NT2/D1 (cell line): ENCODE results near the gene PLPP7.

ENCODE experiments used
- DNase-seq: peaks from one replicate; pipeline ENCODE4 v3.0.0-alpha.2; 2011; ENCODE audit warnings: low read depth, low spot score
- H3K27me3 ChIP-seq: 2 replicates; pipeline ENCODE4 v1.6.0; 2011; ENCODE audit warnings: mild to moderate bottlenecking; ENCODE audit not compliant: insufficient read length, insufficient read depth
- H3K36me3 ChIP-seq: 2 replicates; pipeline ENCODE4 v1.6.1; 2011; ENCODE audit warnings: mild to moderate bottlenecking, low read length, mixed read lengths; ENCODE audit not compliant: insufficient read depth, insufficient read length
- H3K4me1 ChIP-seq: 2 replicates; pipeline ENCODE4 v1.5.1; 2011; ENCODE audit not compliant: insufficient read depth, insufficient read length
- H3K4me3 ChIP-seq: 2 replicates; pipeline ENCODE4 v1.5.1; 2011; ENCODE audit warnings: low read depth; ENCODE audit not compliant: insufficient read length
- H3K9ac ChIP-seq: 2 replicates; pipeline ENCODE4 v1.6.0; 2011; ENCODE audit warnings: low read depth; ENCODE audit not compliant: insufficient read length
- H3K9me3 ChIP-seq: 2 replicates; pipeline ENCODE4 v1.5.1; 2011; ENCODE audit warnings: mild to moderate bottlenecking, low read length; ENCODE audit not compliant: insufficient read depth
- SUZ12 ChIP-seq: IDR thresholded peaks from 2 replicates; pipeline ENCODE4 v1.6.1; 2011; ENCODE audit not compliant: insufficient read length, insufficient read depth; ENCODE audit errors: extremely low read depth
- YY1 ChIP-seq: IDR thresholded peaks from 2 replicates; pipeline ENCODE4 v1.6.1; 2011; ENCODE audit not compliant: insufficient read length, insufficient read depth
- ZNF274 ChIP-seq: IDR thresholded peaks from 2 replicates; pipeline ENCODE4 v1.6.1; 2011; ENCODE audit warnings: mild to moderate bottlenecking, low read depth, low read length

Gene PLPP7

GRCh38 chr9:131297903-131298302 is 8.4 kb downstream of the PLPP7 start:
- Histone ChIP-seq H3K9me3 (no peaks in the 10 kb centered on the region), H3K4me3 (no peak overlapping the region), H3K4me1 (peaks cover 19% of the 10 kb centered on the region), H3K27me3 (no peaks in the 10 kb centered on the region), H3K36me3 (no peaks in the 10 kb centered on the region), H3K9ac (no peak overlapping the region)
- DNase-seq, result no peak
- no peak for TF ChIP-seq ZNF274
- no peak for TF ChIP-seq SUZ12
- TF ChIP-seq YY1, result no peak

GRCh38 chr9:131298341-131298740 is 8.8 kb downstream of the PLPP7 start:
- Histone ChIP-seq H3K9ac (no peak overlapping the region), H3K36me3 (no peaks in the 10 kb centered on the region), H3K9me3 (no peaks in the 10 kb centered on the region), H3K4me1 (peaks cover 17% of the 10 kb centered on the region), H3K27me3 (no peaks in the 10 kb centered on the region), H3K4me3 (no peak overlapping the region)
- TF ChIP-seq SUZ12 (no peak), YY1 (no peak)
- DNase-seq, result no peak

- Histone ChIP-seq H3K4me3 (no peak overlapping the region), H3K4me1 (peaks cover 19% of the 10 kb centered on the region), H3K9ac (no peak overlapping the region), H3K36me3 (no peaks in the 10 kb centered on the region), H3K9me3 (no peaks in the 10 kb centered on the region), H3K27me3 (no peaks in the 10 kb centered on the region)
- DNase-seq, result no peak
- TF ChIP-seq YY1 (no peak), SUZ12 (no peak), ZNF274 (no peak)
Measured at GRCh38 chr9:131298816-131299215, 9.3 kb downstream of the PLPP7 start.

GRCh38 chr9:131299346-131299960 is 9.9 kb downstream of the PLPP7 start:
- Histone ChIP-seq H3K9me3 (no peaks in the 10 kb centered on the region), H3K27me3 (no peaks in the 10 kb centered on the region), H3K36me3 (no peaks in the 10 kb centered on the region), H3K4me1 (peaks cover 23% of the 10 kb centered on the region), H3K4me3 (no peak overlapping the region), H3K9ac (no peak overlapping the region)
- no peak for DNase-seq
- TF ChIP-seq ZNF274 (no peak), YY1 (no peak), SUZ12 (no peak)

- TF ChIP-seq SUZ12 (no peak), ZNF274 (no peak), YY1 (no peak)
- Histone ChIP-seq H3K4me1 (peaks cover 27% of the 10 kb centered on the region), H3K27me3 (no peaks in the 10 kb centered on the region), H3K4me3 (no peak overlapping the region), H3K9me3 (no peaks in the 10 kb centered on the region), H3K36me3 (no peaks in the 10 kb centered on the region), H3K9ac (no peak overlapping the region)
- DNase-seq, result no peak
Measured at GRCh38 chr9:131299961-131300347, 10.4 kb downstream of the PLPP7 start.

- H3K36me3 ChIP-seq, result no peaks in the 10 kb centered on the region
- no peaks in the 10 kb centered on the region for H3K27me3 ChIP-seq
- H3K9ac ChIP-seq, result no peak overlapping the region
- no peaks in the 10 kb centered on the region for H3K9me3 ChIP-seq
- no peak for TF ChIP-seq SUZ12
- TF ChIP-seq YY1, result no peak
- no peak for TF ChIP-seq ZNF274
- H3K4me1 ChIP-seq, result peaks cover 27% of the 10 kb centered on the region
- H3K4me3 ChIP-seq, result no peak overlapping the region
- DNase-seq, result no peak
Measured at GRCh38 chr9:131300444-131300843, 10.9 kb downstream of the PLPP7 start.

GRCh38 chr9:131302244-131303075 is 12.9 kb downstream of the PLPP7 start:
- Histone ChIP-seq H3K9ac (peak overlapping the region; percentile 28), H3K27me3 (no peaks in the 10 kb centered on the region), H3K4me3 (no peak overlapping the region), H3K4me1 (peaks cover 20% of the 10 kb centered on the region), H3K36me3 (no peaks in the 10 kb centered on the region), H3K9me3 (no peaks in the 10 kb centered on the region)
- TF ChIP-seq ZNF274 (no peak), SUZ12 (no peak), YY1 (no peak)
- no peak for DNase-seq
